ENCODE results near the gene ZSCAN1.
A peak's percentile ranks its signal among the peaks of the same experiment; 100 is the strongest.

Gene ZSCAN1

GRCh38 chr19:58040751-58041525, 7.1 kb downstream of the ZSCAN1 start:
- DNase-seq (ENCODE audit: low spot score): no peak

GRCh38 chr19:58042495-58043340, 8.9 kb downstream of the ZSCAN1 start:
- DNase-seq (ENCODE audit: low spot score): no peak

GRCh38 chr19:58044391-58044790, 10.6 kb downstream of the ZSCAN1 start:
- DNase-seq (ENCODE audit: low spot score): no peak

GRCh38 chr19:58044886-58045285, 11.1 kb downstream of the ZSCAN1 start:
- DNase-seq (ENCODE audit: low spot score): no peak

GRCh38 chr19:58045411-58046050, 11.7 kb downstream of the ZSCAN1 start:
- no peak for DNase-seq (ENCODE audit: low spot score)

GRCh38 chr19:58046856-58047255, 13.0 kb downstream of the ZSCAN1 start:
- no peak for DNase-seq (ENCODE audit: low spot score)

- no peak for DNase-seq (ENCODE audit: low spot score)
Observed at GRCh38 chr19:58047672-58048071, 13.8 kb downstream of the ZSCAN1 start.

GRCh38 chr19:58052256-58052655, 18.4 kb downstream of the ZSCAN1 start:
- no peak for DNase-seq (ENCODE audit: low spot score)

- no peak for DNase-seq (ENCODE audit: low spot score)
Observed at GRCh38 chr19:58053480-58054156, 19.8 kb downstream of the ZSCAN1 start.

- peak; percentile 21 for DNase-seq (ENCODE audit: low spot score)
Observed at GRCh38 chr19:58054901-58055874, 21.4 kb downstream of the ZSCAN1 start.

- no peak for DNase-seq (ENCODE audit: low spot score)
Observed at GRCh38 chr19:58056261-58056660, 22.4 kb downstream of the ZSCAN1 start.

GRCh38 chr19:58056861-58057260, 23.0 kb downstream of the ZSCAN1 start:
- no peak for DNase-seq (ENCODE audit: low spot score)

GRCh38 chr19:58058467-58058866, 24.6 kb downstream of the ZSCAN1 start:
- DNase-seq (ENCODE audit: low spot score): no peak

- DNase-seq (ENCODE audit: low spot score): peak; percentile 82
Observed at GRCh38 chr19:58059003-58059670, 25.3 kb downstream of the ZSCAN1 start, which contains the start of gene ZNF135. Gene ZNF135, plus strand, starts transcription at chr19:58059282. Its CDS starts 721 bp downstream, at chr19:58060003.

GRCh38 chr19:58059671-58060078, 25.9 kb downstream of the ZSCAN1 start:
- no peak for DNase-seq (ENCODE audit: low spot score)

GRCh38 chr19:58060231-58060630, 26.4 kb downstream of the ZSCAN1 start:
- DNase-seq (ENCODE audit: low spot score): no peak

GRCh38 chr19:58063712-58064111, 29.9 kb downstream of the ZSCAN1 start:
- no peak for DNase-seq (ENCODE audit: low spot score)

GRCh38 chr19:58067240-58067912, 33.6 kb downstream of the ZSCAN1 start:
- no peak for DNase-seq (ENCODE audit: low spot score)

- DNase-seq (ENCODE audit: low spot score): no peak
Observed at GRCh38 chr19:58079792-58080191, 46.0 kb downstream of the ZSCAN1 start.

- DNase-seq (ENCODE audit: low spot score): no peak
Observed at GRCh38 chr19:58083021-58083420, 49.2 kb downstream of the ZSCAN1 start.

Measured in pons (tissue), 1 donor.